DMS 273 treated with DMSO at 0.1 percent for 48 hours (cell line): ENCODE results near the gene MGMT.

Experiments
- DNase-seq: peaks from one replicate; lab custom pipeline; 2025; lab: John Stamatoyannopoulos, UW

MGMT gene

DNA sequence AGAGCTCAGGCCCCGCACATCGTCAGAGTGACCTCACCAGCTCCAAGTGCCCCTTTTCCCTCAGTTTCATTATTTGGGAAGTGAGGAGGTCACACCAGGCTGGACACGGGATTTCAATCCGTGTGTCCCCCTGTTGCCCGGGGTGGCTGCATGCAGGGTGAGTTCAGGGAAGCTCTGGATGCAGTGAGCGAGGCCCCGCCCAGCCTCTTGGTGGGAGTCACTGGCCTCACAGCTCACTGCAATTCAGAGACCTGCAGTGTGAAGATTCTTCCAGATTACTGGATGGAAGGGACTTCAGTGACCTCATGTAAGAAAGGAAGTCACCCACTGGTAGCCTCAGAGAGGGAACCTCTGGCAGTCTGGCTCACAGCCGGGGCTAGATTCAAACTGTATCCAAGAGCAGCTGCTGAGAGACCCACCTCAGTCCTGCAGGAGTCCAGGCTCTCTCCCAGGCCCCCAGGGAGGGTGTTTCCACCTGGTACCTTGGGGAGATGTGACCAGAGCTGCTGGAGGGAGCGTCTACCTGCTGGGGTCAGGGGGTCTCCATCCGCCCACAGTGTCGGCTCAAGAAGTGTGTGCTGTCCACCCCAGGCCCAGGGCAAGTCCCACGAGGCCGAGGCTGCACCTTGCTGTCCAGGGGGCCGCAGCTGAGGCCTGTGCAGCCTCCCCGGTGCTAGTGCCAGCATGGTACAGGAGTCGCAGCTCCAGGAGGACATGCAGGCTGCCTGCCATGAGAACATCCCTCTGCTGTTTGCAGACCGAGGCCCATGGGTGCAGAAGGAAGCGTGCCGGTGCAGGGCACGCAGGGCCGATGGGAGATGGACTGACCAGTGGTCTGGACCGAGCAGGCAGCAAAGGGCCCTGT, 54.4 kb downstream of the MGMT start:
- DNase-seq = no peak

DNA sequence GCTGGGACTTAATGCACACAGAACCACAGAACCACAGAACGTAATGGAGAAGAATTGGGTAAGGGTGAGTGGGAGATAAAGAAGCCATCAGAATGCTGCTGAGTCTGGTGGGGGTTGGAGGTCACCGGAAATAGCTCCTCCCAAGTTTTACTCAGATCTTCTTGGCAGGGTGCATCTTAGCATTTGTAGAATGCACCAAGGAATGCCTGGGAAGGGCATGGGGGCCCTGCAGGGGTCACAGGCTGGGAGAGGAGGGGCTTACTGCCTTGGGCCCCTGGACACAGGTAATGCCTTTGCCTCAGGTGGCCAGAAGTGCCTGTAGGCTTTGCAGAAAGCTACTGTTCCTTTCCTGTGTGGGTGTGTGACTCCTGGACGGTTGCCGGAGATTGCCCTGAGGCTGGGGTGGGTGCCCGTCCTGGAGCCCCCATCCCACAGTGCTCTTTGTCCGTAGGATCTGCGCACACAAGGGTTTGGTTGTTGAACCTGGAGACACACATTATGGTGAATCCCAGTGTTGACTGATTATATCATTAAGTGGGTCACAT, 55.1 kb downstream of the MGMT start:
- DNase-seq = no peak

DNA sequence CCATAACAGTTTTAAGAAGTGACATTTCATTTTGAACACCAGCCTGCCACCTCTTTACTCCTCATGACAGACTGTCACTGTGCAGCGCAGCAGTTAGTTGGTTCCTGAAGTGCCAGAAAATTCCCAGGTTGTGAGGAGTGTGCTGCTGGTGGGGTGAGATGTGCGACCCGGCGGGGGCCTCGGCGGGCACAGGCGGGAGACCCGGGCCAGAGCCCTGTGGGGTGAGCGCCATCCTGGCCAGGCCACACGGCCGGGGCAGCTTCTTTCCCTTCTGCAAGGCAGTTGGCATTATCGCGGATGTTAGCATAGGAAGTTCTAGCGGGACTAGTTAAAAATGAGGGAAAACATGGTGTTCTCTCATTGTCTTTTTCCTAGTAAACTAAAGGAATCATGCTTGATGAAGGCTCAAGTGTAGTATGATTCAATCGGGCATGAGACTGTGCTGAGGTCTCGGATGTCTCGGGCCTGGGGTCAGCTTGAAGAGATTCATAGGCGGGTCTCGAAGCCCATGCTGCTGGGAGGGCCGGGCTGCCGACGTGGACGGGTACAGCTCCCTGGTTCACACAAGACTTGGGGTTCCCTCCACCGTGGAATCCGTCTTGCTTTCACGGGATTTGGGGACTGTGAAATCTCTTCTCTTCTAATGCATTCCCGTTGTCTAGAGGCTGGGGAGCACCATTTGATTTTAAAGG, 56.1 kb downstream of the MGMT start:
- no peak for DNase-seq

DNA sequence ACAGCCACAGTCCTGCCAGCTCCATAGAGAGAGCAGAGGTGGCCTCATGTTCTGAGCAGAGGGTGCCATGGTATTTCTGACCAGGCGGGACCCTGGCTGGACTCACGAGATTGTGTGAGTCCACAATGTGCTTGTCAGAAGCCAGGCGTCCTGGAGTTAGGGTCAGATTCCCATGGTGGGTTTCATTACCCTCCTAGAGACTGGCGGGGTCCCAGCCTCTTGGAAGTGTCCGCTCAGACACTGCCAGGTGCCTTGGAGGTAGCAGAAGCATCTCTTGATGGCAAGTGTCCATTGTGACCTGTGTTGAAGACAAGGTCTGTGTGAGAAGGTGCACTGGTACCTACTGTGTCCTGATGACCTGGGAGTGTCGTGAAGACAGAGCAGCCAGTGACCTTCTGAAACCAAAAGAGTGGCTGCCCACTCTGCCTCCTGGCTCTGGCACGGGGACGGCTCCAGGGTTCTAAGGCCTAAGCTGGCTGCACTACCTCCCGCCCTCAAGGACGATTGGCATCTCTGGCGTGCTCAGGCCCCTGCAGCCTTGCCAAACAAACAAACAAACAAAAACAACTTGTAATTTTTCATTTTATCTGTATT, 56.8 kb downstream of the MGMT start:
- DNase-seq = no peak

DNA sequence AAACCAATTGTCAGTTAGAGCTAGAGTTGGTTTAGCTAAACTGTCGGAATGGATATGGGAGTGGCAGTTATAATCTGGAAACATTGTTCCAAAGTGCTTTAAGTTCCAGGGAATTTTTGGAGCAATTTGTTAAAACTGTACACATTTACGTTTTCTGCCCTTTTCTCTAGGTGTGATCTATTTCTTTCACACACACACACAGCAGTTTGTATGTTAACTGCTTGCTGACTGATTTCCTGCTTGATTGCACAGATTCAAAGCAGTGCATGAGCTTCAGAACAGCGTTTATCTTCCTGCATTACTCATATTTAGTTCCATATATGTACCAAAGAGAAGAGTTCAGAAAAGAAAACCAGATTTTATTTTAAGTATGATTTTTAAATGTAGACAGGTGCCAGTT, 57.9 kb downstream of the MGMT start:
- DNase-seq = no peak

DNA sequence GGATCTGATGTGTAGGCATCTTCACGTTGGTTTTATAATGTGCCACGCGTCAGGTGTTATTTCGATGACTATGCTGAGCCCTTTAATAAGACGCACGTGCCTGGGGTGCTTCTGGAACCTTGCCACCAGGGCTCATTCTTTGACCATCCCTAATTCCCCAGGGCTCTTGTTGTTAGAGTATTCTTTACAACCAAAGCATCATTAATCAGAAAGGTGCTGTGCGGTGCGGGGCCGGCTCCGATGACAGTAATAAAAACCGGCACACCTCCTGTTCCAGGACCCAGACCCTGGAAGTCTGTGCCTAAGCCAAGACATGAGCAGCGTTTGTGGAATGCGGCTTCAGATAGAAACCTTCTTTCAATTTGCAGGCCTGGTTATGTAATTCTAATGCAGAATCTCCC, 58.4 kb downstream of the MGMT start:
- no peak for DNase-seq

DNA sequence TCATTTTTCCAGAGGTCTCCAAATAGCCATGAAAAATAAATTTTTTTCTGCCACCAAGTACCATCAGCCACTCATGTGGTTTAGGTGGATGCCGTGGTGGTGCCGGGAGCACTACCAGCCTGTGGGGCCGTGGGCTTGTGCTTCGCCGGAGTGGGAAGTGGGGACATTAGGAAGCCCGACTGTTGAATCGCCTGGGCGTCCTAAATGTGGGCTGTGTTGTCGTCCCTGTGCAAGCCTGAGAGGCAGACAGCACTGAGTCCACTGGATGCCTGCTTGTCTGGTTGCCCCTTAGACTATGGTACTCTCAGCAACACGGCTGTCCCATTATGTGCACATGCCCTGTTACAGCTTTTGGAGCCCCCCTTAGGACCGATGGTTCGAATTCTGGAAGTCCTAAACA, 59.9 kb downstream of the MGMT start:
- DNase-seq = no peak

DNA sequence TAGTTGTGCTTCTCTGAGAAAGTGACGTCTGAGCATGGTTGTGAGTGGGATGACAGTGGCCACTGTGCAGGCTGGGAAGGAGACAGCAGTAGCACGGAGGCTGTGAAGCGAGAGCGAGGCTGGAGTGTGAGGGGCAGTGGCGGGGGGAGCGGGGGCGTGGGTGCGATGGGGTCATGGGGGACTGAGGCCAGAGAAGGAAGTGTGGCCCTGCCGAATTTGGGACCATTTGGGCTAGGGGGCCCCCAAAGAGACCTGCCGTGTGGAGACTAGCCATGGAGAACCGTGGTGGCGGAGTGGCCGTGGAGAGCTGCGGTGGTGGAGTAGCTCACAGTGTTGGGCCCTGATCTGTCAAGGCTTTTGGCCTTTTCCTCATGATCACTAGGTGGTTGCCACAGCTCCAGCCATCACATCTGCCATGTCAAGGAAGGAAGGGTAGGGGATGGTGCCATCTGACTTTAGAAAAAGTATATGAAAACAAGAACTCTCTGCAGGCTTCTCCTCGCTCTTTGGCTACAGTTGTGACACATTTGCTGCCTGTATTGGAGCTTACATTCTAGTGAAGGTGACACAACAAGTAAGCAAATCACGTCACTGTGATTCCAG, 61.4 kb downstream of the MGMT start:
- DNase-seq = no peak

DNA sequence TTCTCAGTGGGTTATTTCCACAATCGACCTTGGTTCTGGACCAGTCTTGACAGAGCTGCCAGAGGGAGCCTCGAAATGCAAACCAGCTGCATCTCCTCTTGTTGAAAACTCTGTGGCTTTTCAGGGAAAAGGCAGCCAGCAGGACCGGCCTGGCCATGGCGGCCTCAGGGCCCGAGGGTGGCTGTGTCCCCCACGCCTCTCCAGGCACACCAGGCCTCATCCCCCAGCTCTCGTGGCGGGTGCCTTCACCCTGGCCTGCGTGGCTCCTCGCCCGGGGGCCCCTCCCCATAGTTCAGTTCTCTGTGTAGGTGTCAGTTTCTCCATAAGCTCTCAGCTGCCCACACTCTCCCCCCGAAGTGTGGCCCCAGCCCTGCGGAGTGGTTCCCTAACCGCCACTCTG, 63.5 kb downstream of the MGMT start:
- no peak for DNase-seq

DNA sequence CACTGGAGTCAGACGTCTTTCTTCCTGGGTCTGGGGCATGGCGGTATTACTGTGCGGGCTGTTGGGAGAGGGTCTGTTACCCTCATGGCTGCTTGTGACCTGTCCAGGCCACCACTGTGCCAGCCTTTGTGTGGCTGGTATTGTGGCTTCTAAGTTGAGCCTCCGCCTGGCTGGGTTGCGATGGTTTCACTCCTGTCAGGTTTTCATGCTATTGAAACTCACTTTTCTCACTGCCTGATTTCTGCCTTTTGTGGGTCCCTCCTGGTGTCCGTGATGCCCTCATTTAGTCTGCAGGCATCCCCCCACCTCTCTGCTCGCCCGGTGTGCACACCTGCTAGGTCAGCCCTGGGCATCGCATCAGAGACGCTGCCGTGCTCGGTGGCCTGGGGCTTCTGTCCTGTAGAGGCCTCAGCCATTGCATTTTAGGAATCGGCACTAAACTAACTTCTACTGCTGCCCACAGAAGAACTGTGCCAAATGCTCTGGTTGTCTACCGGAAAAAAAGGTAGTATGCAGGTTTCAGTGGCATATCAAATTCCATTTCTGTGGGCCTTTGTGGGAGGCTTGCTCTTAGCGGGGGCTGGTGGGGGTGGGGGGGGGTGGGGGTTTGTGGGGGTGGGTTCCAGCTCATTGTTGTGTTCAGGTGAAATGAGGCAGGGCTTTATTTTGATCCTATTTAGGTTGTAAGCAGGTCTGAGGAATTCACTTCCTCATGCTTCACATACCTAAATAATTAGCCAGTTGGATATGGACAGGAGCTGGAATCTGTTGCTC, 64.3 kb downstream of the MGMT start:
- DNase-seq = no peak

DNA sequence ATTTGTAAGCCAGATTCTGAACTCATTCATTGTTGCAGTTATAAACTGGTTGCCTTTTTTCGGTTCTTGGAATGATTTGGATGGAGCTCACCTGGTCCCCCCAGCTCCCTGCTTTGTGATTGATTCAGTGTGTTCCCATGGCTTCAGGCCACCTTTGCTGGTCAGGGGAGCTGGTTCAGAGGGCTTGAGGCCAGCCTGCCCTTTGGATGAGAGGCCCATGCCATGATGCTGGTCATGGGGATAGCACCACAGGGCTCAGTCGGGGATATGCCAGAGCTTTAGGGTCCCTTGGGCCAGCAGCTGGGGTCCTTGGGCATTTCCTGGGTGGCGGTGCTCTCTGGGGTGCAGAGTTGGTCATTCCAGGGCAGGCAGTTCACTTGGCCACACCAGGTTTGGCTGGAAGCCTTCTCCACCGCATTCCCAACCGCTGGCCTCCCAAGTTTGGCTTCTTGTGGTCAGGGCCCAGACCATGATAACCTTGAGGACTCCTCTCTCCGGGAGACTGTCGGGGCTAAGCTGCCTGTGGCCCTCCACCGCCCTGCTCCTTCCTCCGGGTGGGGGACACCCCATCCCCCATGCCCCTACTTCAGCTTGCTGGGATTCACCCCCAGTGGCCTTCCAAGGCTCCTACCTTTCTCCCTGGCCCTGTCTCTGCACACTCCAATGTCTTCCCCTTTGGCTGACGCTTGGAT, 65.1 kb downstream of the MGMT start:
- DNase-seq = no peak

DNA sequence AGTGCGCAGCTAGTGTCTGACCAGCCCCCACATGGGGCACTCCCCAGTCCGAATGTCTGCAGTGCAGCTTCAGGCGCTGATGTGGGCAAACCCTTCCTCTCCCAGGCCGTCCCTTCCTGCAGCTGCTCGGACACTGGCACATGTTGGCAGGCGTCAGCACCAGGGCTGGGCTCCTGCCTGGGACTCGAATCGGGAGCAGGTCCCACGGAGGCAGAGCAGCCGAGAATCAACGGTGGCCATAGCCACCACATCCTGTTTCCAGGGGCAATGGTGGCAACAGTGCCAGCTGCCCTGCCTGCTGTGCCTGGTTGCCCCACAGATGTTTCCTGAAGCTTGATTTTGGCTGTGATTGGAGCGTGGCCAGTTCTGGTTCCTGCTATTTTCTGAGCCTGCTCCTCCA, 65.8 kb downstream of the MGMT start:
- DNase-seq = no peak

DNA sequence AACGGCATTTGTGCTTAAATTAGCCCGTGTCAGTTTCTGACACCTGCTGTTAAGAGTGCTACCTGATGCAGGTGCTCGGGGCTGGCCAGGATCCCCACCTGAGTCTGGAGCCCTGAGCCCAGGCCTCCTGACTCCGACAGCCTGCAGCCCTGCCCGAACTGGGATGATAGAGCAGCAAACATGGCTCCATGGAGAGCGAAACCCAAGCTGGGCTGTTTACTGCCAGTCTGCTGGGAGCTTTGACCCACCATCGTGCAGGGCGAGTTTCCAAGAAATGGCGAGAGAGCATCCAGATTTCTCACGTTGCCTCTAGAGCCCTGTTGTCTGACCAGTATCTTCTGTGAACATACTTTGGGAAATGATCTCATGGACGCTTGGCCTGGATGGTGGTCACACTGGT, 66.2 kb downstream of the MGMT start:
- DNase-seq = no peak

DNA sequence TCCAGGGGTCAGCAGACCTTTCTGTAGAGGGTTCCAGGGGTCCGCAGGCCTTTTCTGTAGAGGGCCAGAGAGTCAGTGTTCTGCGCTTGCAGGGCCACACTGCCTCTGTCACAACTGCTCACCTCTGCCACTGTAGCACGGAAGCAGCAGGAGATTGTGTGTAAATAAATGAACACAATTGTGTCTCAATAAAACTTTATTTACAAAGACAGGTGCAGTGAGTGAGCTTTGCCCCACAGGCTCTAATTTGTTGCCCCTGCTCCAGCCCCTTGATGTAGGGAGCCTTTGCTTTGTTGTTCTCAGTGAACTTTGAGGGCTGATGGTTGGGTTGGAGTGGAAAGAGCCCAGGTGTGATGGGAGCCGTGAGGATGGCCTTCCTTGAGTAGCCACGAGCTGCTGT, 67.8 kb downstream of the MGMT start:
- no peak for DNase-seq

DNA sequence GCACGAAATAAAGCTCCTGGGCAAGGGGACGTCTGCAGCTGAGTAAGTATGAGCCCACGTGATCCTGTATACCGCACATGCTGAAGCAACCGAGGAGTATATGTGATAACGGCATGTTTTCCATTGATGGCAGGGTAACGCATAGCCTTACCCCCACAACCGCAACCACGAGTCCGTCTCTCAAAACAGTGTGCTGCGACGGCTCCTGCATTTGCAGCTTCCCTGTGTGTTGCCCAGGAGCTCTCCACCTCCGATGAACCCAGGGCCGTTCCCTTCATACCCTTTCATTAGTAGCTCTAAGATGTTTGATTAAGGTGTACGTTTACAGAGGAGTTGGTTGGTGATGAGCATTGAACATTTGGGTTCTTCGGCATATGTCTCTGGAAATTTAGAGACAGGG, 69.3 kb downstream of the MGMT start:
- DNase-seq = no peak

DNA sequence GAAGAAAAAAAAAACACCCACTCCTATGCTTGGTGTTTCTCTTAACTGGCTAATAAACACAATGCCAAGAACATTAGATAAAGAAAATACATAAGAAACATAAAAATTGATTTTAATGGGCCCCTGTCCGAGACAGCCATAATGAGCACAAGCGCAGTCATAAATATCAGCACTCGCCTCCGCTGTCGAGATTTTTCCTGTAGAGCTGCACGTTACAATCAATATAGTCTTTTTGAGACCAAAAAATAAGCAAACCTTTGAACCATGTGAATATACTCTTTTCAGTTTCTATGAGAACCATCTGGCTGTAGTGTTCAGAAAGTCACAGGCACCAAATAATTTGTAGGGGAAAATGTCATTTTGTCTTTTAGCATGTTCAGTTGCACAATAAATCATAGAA, 70.1 kb downstream of the MGMT start:
- DNase-seq = no peak

DNA sequence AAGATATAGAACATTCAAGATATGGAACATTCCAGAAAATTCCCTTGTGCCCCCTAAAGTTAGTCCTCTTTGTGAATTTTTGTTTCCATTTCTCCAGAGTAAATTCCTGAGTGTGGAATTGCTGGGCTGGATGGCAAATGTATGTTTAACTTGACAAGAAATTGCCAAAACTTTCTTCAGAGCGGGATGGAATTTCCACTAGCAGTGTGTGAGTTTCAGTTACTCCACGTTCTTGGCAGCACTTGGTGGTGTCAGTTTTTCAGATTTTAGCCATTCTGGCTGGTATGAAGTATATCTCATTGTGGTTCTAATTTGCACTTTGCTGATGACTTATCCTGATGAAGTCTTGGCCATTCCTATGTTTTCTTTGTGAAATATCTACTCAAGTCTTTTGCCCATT, 71.2 kb downstream of the MGMT start:
- no peak for DNase-seq

DNA sequence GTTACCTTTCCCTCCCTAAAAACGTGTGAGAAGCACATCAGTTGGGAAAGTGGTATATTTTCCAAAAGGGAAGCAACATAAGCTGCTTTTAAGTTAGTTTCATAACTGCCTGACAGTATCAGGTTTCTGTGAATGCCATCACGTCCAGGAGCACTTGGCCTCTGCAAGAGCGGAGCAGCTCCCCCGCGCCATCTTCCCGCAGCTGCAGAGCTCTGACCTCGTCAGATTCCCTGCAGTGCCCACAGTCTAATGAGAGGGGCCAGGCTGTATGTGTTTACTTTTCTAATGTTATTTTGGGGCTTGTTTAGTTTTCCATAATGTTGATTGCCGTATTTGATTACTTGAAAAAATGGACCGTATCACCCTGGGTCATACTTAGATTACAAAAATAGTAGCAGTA, 74.2 kb downstream of the MGMT start:
- no peak for DNase-seq

DNA sequence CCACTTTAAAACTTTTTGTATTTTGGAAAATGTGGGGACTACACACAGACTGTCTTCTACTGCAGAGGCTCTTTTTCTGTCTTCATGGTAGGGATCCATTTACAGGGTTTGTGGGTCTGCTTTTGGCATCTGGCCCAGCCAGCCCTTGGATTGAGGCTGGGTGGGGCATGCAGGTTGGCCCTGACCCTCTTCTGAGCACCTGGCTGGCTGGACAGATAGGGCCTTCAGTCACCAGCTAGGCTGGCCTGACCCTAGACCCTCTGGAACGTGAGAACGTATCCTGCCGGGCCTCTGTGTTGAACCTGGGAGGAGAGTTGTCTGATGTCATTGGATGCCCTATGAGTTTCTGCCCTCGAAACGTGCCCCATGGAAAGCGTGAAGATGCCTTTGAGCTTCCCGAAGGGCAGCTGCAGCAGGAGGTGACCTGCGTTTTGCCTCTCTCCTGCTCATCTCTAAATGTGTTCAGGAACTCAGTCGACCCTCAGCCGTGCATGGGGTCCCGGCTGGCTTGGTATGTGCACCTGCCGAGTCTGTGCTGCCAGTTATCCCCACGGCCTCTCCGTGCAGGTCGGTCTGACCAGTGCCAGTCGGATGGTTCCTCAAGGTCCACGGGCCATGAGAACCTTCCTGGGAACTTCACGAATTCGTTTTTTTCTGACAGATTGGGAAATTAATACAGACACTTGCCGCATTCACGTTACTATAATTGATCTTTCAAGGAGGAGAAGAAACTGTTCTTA, 74.9 kb downstream of the MGMT start:
- DNase-seq = no peak

DNA sequence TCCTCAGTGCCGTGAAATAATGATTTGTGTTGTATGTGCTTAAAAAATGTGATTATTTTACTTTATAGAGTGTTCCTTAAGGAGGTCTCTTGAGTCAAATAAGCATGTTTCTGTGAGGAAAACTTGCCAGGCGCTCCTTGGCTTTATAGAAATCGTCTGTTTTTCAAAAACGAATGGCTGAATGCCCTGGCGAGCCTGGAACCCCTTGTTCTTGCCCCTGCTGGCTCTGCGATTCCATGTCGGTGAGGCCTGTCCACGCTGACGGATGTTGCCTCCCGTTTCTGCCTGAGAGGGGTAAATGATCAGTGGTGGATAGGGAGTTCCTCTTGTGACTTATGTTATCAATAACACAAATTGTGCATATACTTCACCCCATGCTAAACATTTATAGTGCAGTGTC, 75.5 kb downstream of the MGMT start:
- no peak for DNase-seq
